ENCODE measurements around the gene ITPKB.

DNA sequence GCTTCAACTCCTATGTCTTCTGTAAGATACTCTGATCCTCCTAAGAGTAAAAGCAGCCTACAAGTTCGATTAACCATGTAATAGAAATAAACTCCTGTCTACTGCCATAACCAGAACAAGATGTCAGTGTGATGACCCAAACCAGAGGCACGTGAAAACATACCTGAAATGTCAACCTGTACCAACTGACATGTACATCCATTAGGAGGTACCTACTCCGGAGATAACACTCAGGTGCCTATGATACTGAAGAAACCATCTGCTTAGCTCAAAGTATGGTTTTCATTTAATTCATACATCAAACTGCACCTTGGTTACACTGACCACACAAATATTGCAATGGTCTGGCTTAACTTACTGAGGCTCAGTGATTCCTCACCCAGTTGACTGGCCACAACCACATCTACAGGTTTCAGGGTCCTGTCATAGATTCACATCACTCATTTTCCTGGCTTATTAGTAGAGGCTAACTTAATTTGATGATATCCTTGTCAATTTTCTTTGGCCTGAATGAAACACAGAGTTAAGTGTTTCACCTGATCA is 4.4 kb downstream of the ITPKB start:
- TF ChIP-seq, protein P1, sequence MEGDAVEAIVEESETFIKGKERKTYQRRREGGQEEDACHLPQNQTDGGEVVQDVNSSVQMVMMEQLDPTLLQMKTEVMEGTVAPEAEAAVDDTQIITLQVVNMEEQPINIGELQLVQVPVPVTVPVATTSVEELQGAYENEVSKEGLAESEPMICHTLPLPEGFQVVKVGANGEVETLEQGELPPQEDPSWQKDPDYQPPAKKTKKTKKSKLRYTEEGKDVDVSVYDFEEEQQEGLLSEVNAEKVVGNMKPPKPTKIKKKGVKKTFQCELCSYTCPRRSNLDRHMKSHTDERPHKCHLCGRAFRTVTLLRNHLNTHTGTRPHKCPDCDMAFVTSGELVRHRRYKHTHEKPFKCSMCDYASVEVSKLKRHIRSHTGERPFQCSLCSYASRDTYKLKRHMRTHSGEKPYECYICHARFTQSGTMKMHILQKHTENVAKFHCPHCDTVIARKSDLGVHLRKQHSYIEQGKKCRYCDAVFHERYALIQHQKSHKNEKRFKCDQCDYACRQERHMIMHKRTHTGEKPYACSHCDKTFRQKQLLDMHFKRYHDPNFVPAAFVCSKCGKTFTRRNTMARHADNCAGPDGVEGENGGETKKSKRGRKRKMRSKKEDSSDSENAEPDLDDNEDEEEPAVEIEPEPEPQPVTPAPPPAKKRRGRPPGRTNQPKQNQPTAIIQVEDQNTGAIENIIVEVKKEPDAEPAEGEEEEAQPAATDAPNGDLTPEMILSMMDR (IDR thresholded peaks at IDR 0.05; ENCODE audit: low read length): no peak
- TF ChIP-seq EZH2 (optimal IDR thresholded peaks at IDR 0.05; ENCODE audit: low read depth, low read length) (no peak), EZH2phosphoT487 (IDR thresholded peaks at IDR 0.05; ENCODE audit: low read length) (no peak)

All from MM.1S (cell line).